K562 (cell line): ENCODE results near the gene MTMR3. TPM values are rescaled to one million over a fixed set of nuclear protein-coding genes. Genes with fewer than 3 reads are reported as not detected.
A peak's percentile ranks its signal among the peaks of the same experiment; 100 is the strongest.

Source experiments
- ATAC-seq: fragments of 200-7000 bp; cut with Tn5 transposase; 3 replicates; pipeline ENCODE4 v1.9.1; 2020; ENCODE audit warnings: moderate library complexity
- BruUV-seq: library from RNA; stranded (reverse); fragments of 400-500 nt; replicated peaks from 2 replicates; lab custom pipeline; 2021; lab: Mats Ljungman, UMichigan
- CTCF ChIA-PET: fragments of 300-600 bp; formaldehyde crosslinking; extraction: SDS; loops from one replicate; lab custom pipeline; 2021; ENCODE audit warnings: low intra/inter-chr PET ratio; lab: Yijun Ruan, JAX
- POLR2A ChIA-PET: fragments of 300-600, 350-650 bp; sonication (Branson Sonifier 250); formaldehyde crosslinking; extraction: SDS; loops from one replicate; lab custom pipeline; 2021; ENCODE audit warnings: antibody characterized with exemption, inconsistent platforms; lab: Yijun Ruan, JAX
- DNase-seq, 4 experiments: peaks; one replicate each; pipeline versions ENCODE4 v3.0.0 to v3.0.0-alpha.2; 2011 to 2018; ENCODE audit warnings: low spot score in 3 of 4, mixed read lengths in 3 of 4; ENCODE audit errors: extremely low read depth in 1 of 4
- FAIRE-seq: peaks from 2 replicates; lab custom pipeline; 2011; peaks lifted over from hg19 to GRCh38; lab: Jason Lieb, UNC
- H2AFZ ChIP-seq: 2 replicates; pipeline ENCODE4 v1.6.0; 2011; ENCODE audit warnings: low read depth, low read length, control low read depth, inconsistent platforms
- H3K27ac ChIP-seq: fragments of 200-600 bp; 3 replicates; pipeline ENCODE4 v1.8.0; 2011; ENCODE audit warnings: low read depth, mild to moderate bottlenecking, control low read depth, inconsistent platforms, low read length, moderate library complexity, mixed read lengths; ENCODE audit errors: extremely low read depth
- H3K27me3 ChIP-seq, 2 experiments: fragments of 300-600 bp in 1 of 2; 2 replicates in 1 of 2; 3 replicates in 1 of 2; pipeline versions ENCODE4 v1.6.0 to v1.8.0; 2011; ENCODE audit warnings: inconsistent platforms in 2 of 2, low read length in 2 of 2, mild to moderate bottlenecking in 1 of 2, mixed read lengths in 1 of 2, moderate library complexity in 1 of 2; ENCODE audit not compliant: control insufficient read depth in 2 of 2, insufficient read depth in 2 of 2
- H3K36me3 ChIP-seq: fragments of 300-600 bp; 3 replicates; pipeline ENCODE4 v1.8.0; 2011; ENCODE audit warnings: mild to moderate bottlenecking, low read length, inconsistent platforms; ENCODE audit not compliant: control insufficient read depth, insufficient read depth
- H3K4me1 ChIP-seq, 2 experiments: fragments of 200-600 bp in 1 of 2; replicated peaks in 1 of 2; 2 replicates in 1 of 2; 3 replicates in 1 of 2; pipeline versions ENCODE4 v1.5.1 to v1.8.0; 2011; ENCODE audit warnings: inconsistent platforms in 2 of 2, low read length in 2 of 2, mild to moderate bottlenecking in 1 of 2, mixed read lengths in 1 of 2, moderate library complexity in 1 of 2; ENCODE audit not compliant: control insufficient read depth in 2 of 2, insufficient read depth in 2 of 2
- H3K4me2 ChIP-seq: 2 replicates; pipeline ENCODE4 v1.6.1; 2011; ENCODE audit warnings: low read length, control low read depth, inconsistent platforms, mixed read lengths; ENCODE audit not compliant: insufficient read depth
- H3K4me3 ChIP-seq: fragments of 200-600 bp; sonication (generic), shearing (Covaris generic); 2 replicates; pipeline ENCODE4 v1.5.1; 2016; ENCODE audit warnings: control low read depth, inconsistent platforms
- H3K79me2 ChIP-seq: fragments of 200-600 bp; 3 replicates; pipeline ENCODE4 v1.8.0; 2011; ENCODE audit warnings: low read length, inconsistent platforms; ENCODE audit not compliant: control insufficient read depth, insufficient read depth
- H3K9ac ChIP-seq, 2 experiments: 2 replicates each; pipeline versions ENCODE4 v1.6.0 to v1.6.1; 2011; ENCODE audit warnings: low read depth in 2 of 2, low read length in 2 of 2, control low read depth in 1 of 2, inconsistent platforms in 1 of 2, mild to moderate bottlenecking in 1 of 2, mixed read lengths in 1 of 2; ENCODE audit not compliant: insufficient read depth in 1 of 2
- H3K9me1 ChIP-seq: one replicate; pipeline ENCODE4 v1.6.0; 2011; ENCODE audit warnings: inconsistent platforms, mild to moderate bottlenecking, low read length, moderate library complexity; ENCODE audit not compliant: control insufficient read depth, insufficient read depth
- H3K9me3 ChIP-seq: replicated peaks from 2 replicates; pipeline ENCODE4 v1.5.1; 2011; ENCODE audit warnings: low read depth, low read length, inconsistent platforms; ENCODE audit not compliant: control insufficient read depth, insufficient read depth
- H4K20me1 ChIP-seq: replicated peaks from 2 replicates; pipeline ENCODE4 v1.6.1; 2011; ENCODE audit warnings: low read length, inconsistent platforms, mixed read lengths; ENCODE audit not compliant: control insufficient read depth, insufficient read depth
- ARID2 ChIP-seq: fragments of 450-650 bp; IDR thresholded peaks from 2 replicates; pipeline ENCODE4 v1.6.1; 2017; ENCODE audit warnings: antibody characterized with exemption, mild to moderate bottlenecking
- NCOA4 ChIP-seq: fragments of 450-650 bp; IDR thresholded peaks from 2 replicates; pipeline ENCODE4 v1.6.1; 2018; ENCODE audit warnings: mild to moderate bottlenecking; ENCODE audit not compliant: partially characterized antibody
- NFATC3 ChIP-seq: fragments of 450-650 bp; IDR thresholded peaks from 2 replicates; pipeline ENCODE4 v1.6.1; 2017; ENCODE audit warnings: mild to moderate bottlenecking
- SRF ChIP-seq, 2 experiments: fragments of 250-450, 450-650 bp in 1 of 2; sonication (Bioruptor Pico) in 1 of 2; sonication (generic) in 1 of 2; formaldehyde crosslinking; IDR thresholded peaks; 2 replicates each; pipeline versions ENCODE4 v1.5.0 to v1.5.1; 2020 to 2022; ENCODE audit warnings: mild to moderate bottlenecking in 1 of 2, missing genetic modification reagents in 1 of 2
- ZBTB8A ChIP-seq: fragments of 450-650 bp; IDR thresholded peaks from 2 replicates; pipeline ENCODE4 v1.6.1; 2018; ENCODE audit warnings: mild to moderate bottlenecking, moderate library complexity; ENCODE audit not compliant: partially characterized antibody
- ZNF551 ChIP-seq: fragments of 250-450 bp; sonication (Bioruptor Pico); IDR thresholded peaks from 2 replicates; pipeline ENCODE4 v1.5.0; 2021; ENCODE audit warnings: mild to moderate bottlenecking, moderate library complexity
- ZNF584 ChIP-seq: fragments of 200-800 bp; sonication (Bioruptor generic); IDR thresholded peaks from 2 replicates; pipeline ENCODE4 v1.6.1; 2016; ENCODE audit warnings: low read depth, mild to moderate bottlenecking, missing genetic modification characterization, missing compliant biosample characterization
- ZNF785 ChIP-seq: fragments of 250-450 bp; sonication (Bioruptor Pico); IDR thresholded peaks from 2 replicates; pipeline ENCODE4 v1.4.0; 2020; ENCODE audit warnings: mild to moderate bottlenecking
- WGBS: fragments of 100-300 bp; shearing (Covaris generic); methylation state at CpG from one replicate; pipeline ENCODE4 v1.1.6; 2016; ENCODE audit warnings: low coverage, mixed read lengths; ENCODE audit not compliant: insufficient coverage; ENCODE audit errors: missing lambda C conversion rate; 5-methylcytosine and 5-hydroxymethylcytosine counted together
- in situ Hi-C: fragments of 300-500 bp; cut with MboI; formaldehyde crosslinking; loops from 4 replicates; pipeline ENCODE4 v1.15.0; 2018; ENCODE audit warnings: inconsistent platforms, mixed read lengths
- intact Hi-C: fragments of 100-400 bp; cut with micrococcal nuclease; formaldehyde crosslinking; loops from 2 replicates; pipeline ENCODE4 v1.14.2; 2022
- polyA plus RNA-seq, 8 experiments: library from polyadenylated mRNA; depleted of rRNA in 4 of 8; stranded (reverse) in 5 of 8; unstranded in 3 of 8; fragments of >200 nt; fragmentation: Nextera tagmentation in 2 of 8; fragmentation: Illumina TruSeq in 1 of 8; extraction: Ambion mirVana in 2 of 8; extraction: Trizol in 1 of 8; gene quantifications; 2 replicates each; pipeline versions ENCODE4 v1.2.1 to v1.2.3, GENCODE V29; 2011 to 2014; ENCODE audit warnings: inconsistent platforms in 1 of 8, missing spikeins in 1 of 8
- total RNA-seq, 7 experiments: library from RNA; depleted of rRNA in 6 of 7; stranded (reverse); fragments of >200 nt in 6 of 7; fragmentation: Illumina TruSeq in 2 of 7; extraction: Trizol in 2 of 7; gene quantifications; 2 replicates each; pipeline versions ENCODE4 v1.2.1 to v1.2.3, GENCODE V29; 2011 to 2021; ENCODE audit warnings: low replicate concordance in 1 of 7
- TF ChIP-seq, protein P1 (sequence below): IDR thresholded peaks from 2 replicates; pipeline ENCODE4 v1.6.1; 2011; ENCODE audit warnings: borderline replicate concordance, low read depth, mild to moderate bottlenecking, moderate library complexity, low read length; ENCODE audit not compliant: insufficient read depth, poor library complexity, severe bottlenecking
- TF ChIP-seq, protein P2 (sequence below): fragments of 150-350 bp; IDR thresholded peaks from 2 replicates; pipeline ENCODE4 v1.6.1; 2014; ENCODE audit warnings: low read depth, mild to moderate bottlenecking, low read length, borderline replicate concordance
- TF ChIP-seq, protein P3 (sequence below): sonication (generic); formaldehyde crosslinking; IDR thresholded peaks from 2 replicates; pipeline ENCODE4 v1.8.1; 2022; ENCODE audit warnings: missing genetic modification reagents
- TF ChIP-seq, protein P4 (sequence below): IDR thresholded peaks from 2 replicates; pipeline ENCODE4 v1.6.1; 2016; ENCODE audit warnings: missing genetic modification characterization, missing compliant biosample characterization

The MTMR3 gene
- total and polyA plus RNA-seq, 9 of the 15 experiments (the other 6 are each of a cell fraction or from before 2014, with no cell fraction given): 1.6 to 13.7 (median 7.9) TPM

DNA sequence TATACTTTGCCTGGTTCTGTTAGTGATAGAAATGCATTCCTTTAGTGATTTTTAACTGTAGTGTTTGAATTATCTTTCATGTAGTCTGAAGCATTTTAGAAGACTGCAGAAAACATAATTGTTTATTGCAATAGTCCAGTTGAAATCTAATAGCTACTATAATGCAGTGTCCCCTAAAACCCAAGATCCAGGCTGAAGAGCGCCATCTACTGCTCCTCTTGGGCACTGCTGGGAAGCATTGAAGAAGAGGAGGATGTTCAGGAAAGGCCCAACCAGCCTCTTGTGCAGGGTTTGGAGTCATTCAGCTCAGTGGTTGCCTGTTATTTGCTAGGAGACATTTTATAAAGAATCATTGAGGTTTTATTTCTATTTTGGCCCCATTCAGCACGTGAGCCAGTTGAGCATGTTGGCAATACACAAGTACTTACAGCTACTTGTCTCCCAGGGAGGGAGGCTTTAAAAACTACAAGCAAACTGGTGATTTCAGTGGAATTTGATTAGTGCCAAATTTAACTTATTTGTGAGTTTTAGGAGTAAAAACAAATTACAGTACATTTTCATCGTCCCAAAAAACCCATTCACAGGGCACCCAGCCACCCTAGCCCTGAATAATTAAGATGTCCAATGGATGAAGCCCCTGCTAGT is 122.4 kb downstream of the MTMR3 start:
- FAIRE-seq: peak; percentile 91
- BruUV-seq: no TSS peak
- CTCF ChIA-PET: interaction anchor here (0.8 to 2.0 kb wide), 4 partner anchors 229 to 315 kb away, joined by 3 to 9 read pairs (median 4); no protein-coding TSS in a partner anchor
- Histone ChIP-seq H3K9me1 (no peaks in the 10 kb centered on the region), H3K9me3 (no peaks in the 10 kb centered on the region), H3K27me3 (no peaks in the 10 kb centered on the region), H3K4me2 (no peak overlapping the region), H4K20me1 (no peaks in the 10 kb centered on the region), H3K79me2 (no peaks in the 10 kb centered on the region), H2AFZ (no peak overlapping the region), H3K27ac (no peak overlapping the region), H3K4me1 (no peaks in the 10 kb centered on the region), H3K9ac (no peak overlapping the region), H3K4me3 (no peak overlapping the region), H3K36me3 (peaks cover 29% of the 10 kb centered on the region)
- in situ Hi-C loops (loop anchor here (10.0 kb wide), 2 partner anchors 191 to 361 kb away; no protein-coding TSS in a partner anchor), intact Hi-C loops (loop anchor here (1.0 to 5.0 kb wide), 3 partner anchors 123 to 278 kb away; partner anchors contain the start of gene MTMR3)
- whole genome bisulfite sequencing: 22% methylated on average over 3 of the region's 3 CpGs
- POLR2A ChIA-PET: interaction anchor here (0.9 to 1.1 kb wide), 3 partner anchors 10 to 25 kb away, joined by 3 read pairs; no protein-coding TSS in a partner anchor
- DNase-seq: peak; percentile 53 to 70 (median 68)
- ATAC-seq: peak; percentile 83
- TF ChIP-seq, protein P1, sequence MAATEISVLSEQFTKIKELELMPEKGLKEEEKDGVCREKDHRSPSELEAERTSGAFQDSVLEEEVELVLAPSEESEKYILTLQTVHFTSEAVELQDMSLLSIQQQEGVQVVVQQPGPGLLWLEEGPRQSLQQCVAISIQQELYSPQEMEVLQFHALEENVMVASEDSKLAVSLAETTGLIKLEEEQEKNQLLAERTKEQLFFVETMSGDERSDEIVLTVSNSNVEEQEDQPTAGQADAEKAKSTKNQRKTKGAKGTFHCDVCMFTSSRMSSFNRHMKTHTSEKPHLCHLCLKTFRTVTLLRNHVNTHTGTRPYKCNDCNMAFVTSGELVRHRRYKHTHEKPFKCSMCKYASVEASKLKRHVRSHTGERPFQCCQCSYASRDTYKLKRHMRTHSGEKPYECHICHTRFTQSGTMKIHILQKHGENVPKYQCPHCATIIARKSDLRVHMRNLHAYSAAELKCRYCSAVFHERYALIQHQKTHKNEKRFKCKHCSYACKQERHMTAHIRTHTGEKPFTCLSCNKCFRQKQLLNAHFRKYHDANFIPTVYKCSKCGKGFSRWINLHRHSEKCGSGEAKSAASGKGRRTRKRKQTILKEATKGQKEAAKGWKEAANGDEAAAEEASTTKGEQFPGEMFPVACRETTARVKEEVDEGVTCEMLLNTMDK: peak; percentile 67
- no peak for TF ChIP-seq SRF (CRISPR knock-in tag; IDR thresholded peaks at IDR 0.05)
- TF ChIP-seq, protein P2, sequence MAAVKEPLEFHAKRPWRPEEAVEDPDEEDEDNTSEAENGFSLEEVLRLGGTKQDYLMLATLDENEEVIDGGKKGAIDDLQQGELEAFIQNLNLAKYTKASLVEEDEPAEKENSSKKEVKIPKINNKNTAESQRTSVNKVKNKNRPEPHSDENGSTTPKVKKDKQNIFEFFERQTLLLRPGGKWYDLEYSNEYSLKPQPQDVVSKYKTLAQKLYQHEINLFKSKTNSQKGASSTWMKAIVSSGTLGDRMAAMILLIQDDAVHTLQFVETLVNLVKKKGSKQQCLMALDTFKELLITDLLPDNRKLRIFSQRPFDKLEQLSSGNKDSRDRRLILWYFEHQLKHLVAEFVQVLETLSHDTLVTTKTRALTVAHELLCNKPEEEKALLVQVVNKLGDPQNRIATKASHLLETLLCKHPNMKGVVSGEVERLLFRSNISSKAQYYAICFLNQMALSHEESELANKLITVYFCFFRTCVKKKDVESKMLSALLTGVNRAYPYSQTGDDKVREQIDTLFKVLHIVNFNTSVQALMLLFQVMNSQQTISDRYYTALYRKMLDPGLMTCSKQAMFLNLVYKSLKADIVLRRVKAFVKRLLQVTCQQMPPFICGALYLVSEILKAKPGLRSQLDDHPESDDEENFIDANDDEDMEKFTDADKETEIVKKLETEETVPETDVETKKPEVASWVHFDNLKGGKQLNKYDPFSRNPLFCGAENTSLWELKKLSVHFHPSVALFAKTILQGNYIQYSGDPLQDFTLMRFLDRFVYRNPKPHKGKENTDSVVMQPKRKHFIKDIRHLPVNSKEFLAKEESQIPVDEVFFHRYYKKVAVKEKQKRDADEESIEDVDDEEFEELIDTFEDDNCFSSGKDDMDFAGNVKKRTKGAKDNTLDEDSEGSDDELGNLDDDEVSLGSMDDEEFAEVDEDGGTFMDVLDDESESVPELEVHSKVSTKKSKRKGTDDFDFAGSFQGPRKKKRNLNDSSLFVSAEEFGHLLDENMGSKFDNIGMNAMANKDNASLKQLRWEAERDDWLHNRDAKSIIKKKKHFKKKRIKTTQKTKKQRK: no peak
- TF ChIP-seq, protein P3, sequence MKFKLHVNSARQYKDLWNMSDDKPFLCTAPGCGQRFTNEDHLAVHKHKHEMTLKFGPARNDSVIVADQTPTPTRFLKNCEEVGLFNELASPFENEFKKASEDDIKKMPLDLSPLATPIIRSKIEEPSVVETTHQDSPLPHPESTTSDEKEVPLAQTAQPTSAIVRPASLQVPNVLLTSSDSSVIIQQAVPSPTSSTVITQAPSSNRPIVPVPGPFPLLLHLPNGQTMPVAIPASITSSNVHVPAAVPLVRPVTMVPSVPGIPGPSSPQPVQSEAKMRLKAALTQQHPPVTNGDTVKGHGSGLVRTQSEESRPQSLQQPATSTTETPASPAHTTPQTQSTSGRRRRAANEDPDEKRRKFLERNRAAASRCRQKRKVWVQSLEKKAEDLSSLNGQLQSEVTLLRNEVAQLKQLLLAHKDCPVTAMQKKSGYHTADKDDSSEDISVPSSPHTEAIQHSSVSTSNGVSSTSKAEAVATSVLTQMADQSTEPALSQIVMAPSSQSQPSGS (CRISPR knock-in tag): no peak
- TF ChIP-seq, protein P4, sequence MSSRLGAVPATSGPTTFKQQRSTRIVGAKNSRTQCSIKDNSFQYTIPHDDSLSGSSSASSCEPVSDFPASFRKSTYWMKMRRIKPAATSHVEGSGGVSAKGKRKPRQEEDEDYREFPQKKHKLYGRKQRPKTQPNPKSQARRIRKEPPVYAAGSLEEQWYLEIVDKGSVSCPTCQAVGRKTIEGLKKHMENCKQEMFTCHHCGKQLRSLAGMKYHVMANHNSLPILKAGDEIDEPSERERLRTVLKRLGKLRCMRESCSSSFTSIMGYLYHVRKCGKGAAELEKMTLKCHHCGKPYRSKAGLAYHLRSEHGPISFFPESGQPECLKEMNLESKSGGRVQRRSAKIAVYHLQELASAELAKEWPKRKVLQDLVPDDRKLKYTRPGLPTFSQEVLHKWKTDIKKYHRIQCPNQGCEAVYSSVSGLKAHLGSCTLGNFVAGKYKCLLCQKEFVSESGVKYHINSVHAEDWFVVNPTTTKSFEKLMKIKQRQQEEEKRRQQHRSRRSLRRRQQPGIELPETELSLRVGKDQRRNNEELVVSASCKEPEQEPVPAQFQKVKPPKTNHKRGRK (tag): no peak
- TF ChIP-seq ZNF785 (CRISPR knock-in tag): no peak
- no peak for TF ChIP-seq ZNF584 (CRISPR knock-in tag)
- no peak for TF ChIP-seq ZBTB8A
- no peak for TF ChIP-seq NCOA4
- TF ChIP-seq NFATC3: no peak
- TF ChIP-seq ARID2: peak; percentile 61; the same call in 1 of the 2 replicates
- TF ChIP-seq ZNF551 (CRISPR knock-in tag): no peak
